GM18868 (cell line): ENCODE results near the gene WDR7.

ENCODE experiments used
- ATAC-seq: cut with Tn5 transposase; IDR thresholded peaks from one replicate; pipeline ENCODE4 v1.9.1; 2021; ENCODE audit warnings: mild to moderate bottlenecking, moderate library complexity; ENCODE audit not compliant: unreplicated experiment

WDR7 gene

DNA sequence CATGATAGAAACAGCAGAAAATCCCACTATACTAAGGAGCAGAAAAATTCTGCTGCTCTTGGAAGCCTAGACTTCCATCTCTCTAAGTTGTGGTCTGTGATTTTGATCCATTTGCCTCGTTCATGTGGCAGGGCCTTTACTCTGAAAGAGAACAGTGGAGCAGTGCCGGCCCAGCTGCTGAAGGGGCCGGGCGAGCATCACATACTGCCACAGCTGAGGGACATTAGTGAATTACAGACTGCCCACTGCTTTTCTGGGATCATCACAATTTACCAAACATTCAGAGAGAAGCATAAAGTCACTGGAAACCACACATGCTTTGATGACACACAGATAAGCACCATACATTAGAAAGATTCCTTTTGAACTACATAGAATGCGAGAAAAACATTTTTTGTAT, 278.7 kb downstream of the WDR7 start:
- ATAC-seq, result no peak

DNA sequence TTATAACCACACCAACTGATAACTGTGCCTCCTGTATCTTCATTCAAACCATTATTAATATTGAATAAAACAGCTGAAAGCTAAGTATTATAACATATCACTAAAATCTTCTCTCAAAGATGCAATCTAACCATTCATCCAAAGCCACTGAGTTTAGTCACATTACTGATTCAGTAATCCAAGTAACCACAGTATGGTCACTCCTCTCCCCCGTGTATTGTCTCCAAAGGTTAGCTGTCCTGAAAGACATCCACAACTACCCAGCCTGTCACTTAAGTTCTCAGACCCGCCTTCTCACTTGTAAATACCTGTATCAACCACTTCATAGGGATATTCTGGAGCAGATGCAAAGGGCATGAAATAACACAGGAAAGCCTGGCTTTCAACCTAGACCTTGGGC, 282.3 kb downstream of the WDR7 start:
- no peak for ATAC-seq

GRCh38 chr18:56934131-56934530, 283.0 kb downstream of the WDR7 start:
- no peak for ATAC-seq

DNA sequence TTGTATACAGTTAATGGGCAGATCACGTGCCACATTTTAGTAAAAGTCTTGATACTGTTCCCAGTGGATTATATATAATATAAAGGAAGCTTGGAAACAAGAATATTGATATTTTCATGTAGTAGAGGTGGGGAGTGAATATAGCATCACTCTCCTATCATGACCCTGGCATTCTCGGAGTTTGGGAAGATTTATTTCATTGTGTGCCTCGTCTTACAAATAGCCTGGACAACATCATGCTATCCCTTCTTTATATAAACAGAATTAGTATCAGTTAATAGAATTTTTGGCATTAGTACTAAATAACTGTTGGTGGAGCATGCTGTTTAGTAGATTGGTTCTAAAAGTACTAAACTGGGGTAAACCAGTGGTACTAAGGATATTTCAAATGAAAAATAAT, 283.7 kb downstream of the WDR7 start:
- ATAC-seq, result no peak

GRCh38 chr18:56935434-56936040, 284.4 kb downstream of the WDR7 start:
- ATAC-seq, result no peak

DNA sequence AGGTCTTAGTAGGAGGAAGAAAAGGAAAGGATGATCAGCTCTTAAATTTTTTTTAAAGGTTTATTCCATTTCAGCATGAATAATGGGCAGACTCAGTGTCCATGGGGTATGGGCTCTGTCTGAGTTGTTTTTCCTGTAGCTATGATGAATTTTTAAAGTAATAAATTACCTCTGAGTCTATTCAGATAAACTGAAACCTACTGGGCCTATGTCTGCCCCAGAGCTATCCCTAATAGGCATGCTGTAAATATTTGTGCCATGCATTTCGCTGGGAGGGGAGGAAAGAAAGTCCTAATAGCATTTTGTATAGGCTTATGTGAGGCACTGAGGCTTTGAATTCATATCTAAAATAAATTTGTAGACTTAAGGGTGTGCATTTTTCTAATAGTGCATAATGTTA, 285.3 kb downstream of the WDR7 start:
- no peak for ATAC-seq

GRCh38 chr18:56937874-56938430, 286.8 kb downstream of the WDR7 start:
- no peak for ATAC-seq

- ATAC-seq, result no peak
Measured at GRCh38 chr18:56945171-56946083, 294.3 kb downstream of the WDR7 start.

GRCh38 chr18:56947236-56947635, 296.1 kb downstream of the WDR7 start:
- ATAC-seq, result no peak

DNA sequence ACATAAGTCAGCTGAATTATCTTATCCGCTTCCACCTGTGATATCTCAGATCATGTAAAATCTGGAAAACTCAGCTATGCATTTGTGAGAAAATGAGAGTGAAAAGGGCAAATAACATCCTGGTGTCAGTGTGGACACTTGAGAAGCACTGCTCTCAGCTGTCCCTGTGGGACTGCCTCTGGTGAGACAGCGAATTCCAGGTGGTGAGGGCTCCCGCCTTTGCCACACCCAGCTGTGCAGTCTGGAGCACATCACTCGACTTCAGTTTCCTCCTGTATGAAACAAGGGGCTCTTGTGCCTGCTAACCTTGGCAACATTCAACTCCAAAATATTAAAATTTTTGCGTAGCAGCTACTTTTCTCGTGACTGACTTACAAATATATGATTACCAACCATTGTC, 300.9 kb downstream of the WDR7 start:
- ATAC-seq, result no peak

GRCh38 chr18:56953428-56954198, 302.5 kb downstream of the WDR7 start:
- ATAC-seq, result no peak

- no peak for ATAC-seq
Measured at GRCh38 chr18:56955490-56955889, 304.3 kb downstream of the WDR7 start.

DNA sequence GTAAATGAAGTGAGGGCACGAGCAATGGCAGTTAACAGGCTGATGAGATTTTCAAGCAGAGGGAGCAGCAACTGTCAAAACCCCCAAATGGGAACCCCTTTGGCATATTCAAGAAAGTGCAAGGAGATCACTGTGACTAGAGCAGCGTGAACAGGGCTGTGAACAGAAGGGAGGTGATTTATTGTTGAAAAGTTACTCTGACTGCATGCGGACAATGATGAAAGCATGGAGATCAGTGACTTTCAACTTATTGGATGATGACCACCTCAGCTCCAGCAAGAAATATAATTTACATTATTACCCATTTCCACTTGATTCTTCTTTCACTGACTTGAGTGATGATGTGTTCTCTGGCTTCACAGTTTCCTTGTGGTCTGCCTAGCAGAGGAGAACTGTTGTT, 308.0 kb downstream of the WDR7 start:
- no peak for ATAC-seq

- no peak for ATAC-seq
Measured at GRCh38 chr18:56962322-56962721, 311.2 kb downstream of the WDR7 start.

DNA sequence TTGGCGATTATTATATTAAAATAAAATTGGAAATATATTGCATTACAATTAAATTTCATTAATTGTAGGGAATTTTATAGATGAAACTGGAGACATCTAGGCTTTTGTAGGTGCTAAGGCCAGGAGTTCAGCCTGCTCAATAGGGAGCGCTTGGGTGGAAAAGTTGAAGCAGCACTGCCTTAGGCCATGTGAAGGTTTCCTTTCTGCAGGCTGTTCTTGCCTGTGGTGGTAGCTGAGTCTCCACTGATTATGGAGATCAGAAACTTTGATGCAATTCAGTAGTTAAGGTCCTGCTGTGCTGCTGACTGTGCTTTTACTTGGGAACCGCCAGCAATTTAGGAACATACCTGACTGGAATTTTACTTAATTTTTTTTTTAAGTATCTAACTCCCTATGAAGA, 315.9 kb downstream of the WDR7 start:
- no peak for ATAC-seq

GRCh38 chr18:56973487-56973886, 322.3 kb downstream of the WDR7 start:
- no peak for ATAC-seq

- no peak for ATAC-seq
Measured at GRCh38 chr18:56974141-56974540, 323.0 kb downstream of the WDR7 start.

GRCh38 chr18:56975276-56975675, 324.1 kb downstream of the WDR7 start:
- no peak for ATAC-seq

DNA sequence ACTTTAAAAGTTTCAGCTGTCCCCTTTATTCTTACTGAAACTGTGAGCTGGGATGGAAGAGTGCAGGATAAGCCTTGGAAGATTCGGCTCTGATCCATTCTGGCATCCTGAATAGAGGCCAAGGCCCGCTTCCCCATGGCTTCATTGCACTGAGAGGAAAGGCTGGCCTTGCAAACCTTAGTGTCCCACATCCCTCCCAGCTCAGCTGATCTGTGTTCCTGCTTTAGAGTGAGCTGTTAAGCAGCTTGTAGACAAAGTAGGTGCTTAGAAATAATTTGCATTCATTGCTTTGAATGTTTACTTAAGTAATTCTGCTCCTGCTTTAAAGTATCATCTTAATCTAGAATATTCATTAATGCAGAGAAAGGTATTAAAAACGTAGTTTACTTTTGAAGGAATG, 326.1 kb downstream of the WDR7 start:
- no peak for ATAC-seq

- no peak for ATAC-seq
Measured at GRCh38 chr18:56977771-56978170, 326.6 kb downstream of the WDR7 start.

DNA sequence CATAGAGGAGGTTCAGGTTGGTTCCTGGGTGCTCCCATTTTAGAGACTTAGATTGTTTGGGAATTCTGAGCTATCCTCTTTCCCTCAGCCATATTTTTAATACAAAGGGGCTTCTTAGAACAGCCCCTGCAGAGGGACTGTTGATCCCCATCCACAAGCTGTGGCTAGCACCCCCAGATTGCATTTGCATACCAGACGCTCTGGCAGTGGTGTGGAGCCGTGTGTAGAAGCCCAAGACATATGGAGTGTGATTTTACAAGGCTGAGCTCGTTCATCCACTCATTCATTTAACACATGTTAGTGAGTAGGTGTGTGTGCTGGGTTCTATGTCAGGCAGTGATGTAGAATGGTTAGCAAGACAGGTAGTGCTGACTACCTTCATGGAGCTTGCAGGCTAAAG, 329.0 kb downstream of the WDR7 start:
- ATAC-seq, result no peak
